B cell (primary cell): ENCODE results near the gene MYH7. TPM values are rescaled to one million over a fixed set of nuclear protein-coding genes. Genes with fewer than 3 reads are reported as not detected.

Experiments used
- ATAC-seq: fragments of 200-7000 bp; cut with Tn5 transposase; one replicate; pipeline ENCODE4 v1.10.0; 2021; ENCODE audit warnings: low read depth, mild to moderate bottlenecking, moderate number of reproducible peaks, moderate library complexity
- CTCF ChIA-PET: fragments of 350-600 bp; sonication (Branson Sonifier 250); formaldehyde crosslinking; loops from one replicate; lab custom pipeline; 2021; ENCODE audit warnings: antibody characterized with exemption, inconsistent platforms; lab: Charles Lee
- POLR2A ChIA-PET: fragments of 350-600 bp; sonication (Branson Sonifier 250); formaldehyde crosslinking; loops from one replicate; lab custom pipeline; 2021; ENCODE audit warnings: antibody characterized with exemption; lab: Charles Lee
- DNase-seq: peaks from one replicate; pipeline ENCODE4 v3.0.0; 2013
- H2AFZ ChIP-seq: 2 replicates; pipeline ENCODE4 v1.6.1; 2012; ENCODE audit warnings: mild to moderate bottlenecking, low read depth, low read length; ENCODE audit not compliant: insufficient read depth, poor library complexity, severe bottlenecking
- H3K27ac ChIP-seq, 2 donors: 1 replicate in 1 of 2; 2 replicates in 1 of 2; pipeline ENCODE4 v1.5.1; 2012 to 2013; ENCODE audit warnings: low read length in 2 of 2, mild to moderate bottlenecking in 2 of 2, moderate library complexity in 1 of 2
- H3K27me3 ChIP-seq, 4 experiments: fragments of 200-600 bp in 1 of 4; sonication (generic) in 1 of 4; replicated peaks in 1 of 4; 1 replicate in 2 of 4; 2 replicates in 2 of 4; pipeline versions ENCODE4 v1.6.1 to v1.7.0; 2013 to 2016; ENCODE audit warnings: low read length in 3 of 4, mild to moderate bottlenecking in 2 of 4, mixed read lengths in 1 of 4, moderate library complexity in 1 of 4; ENCODE audit not compliant: insufficient read depth in 4 of 4, control insufficient read depth in 3 of 4; ENCODE audit errors: control extremely low read depth in 1 of 4
- H3K36me3 ChIP-seq, 2 experiments: replicated peaks in 1 of 2; 1 replicate in 1 of 2; 2 replicates in 1 of 2; pipeline versions ENCODE4 v1.6.1 to v1.7.1; 2013; ENCODE audit warnings: low read length in 1 of 2; ENCODE audit not compliant: insufficient read depth in 2 of 2, control insufficient read depth in 1 of 2; ENCODE audit errors: control extremely low read depth in 1 of 2, extremely low read depth in 1 of 2
- H3K4me1 ChIP-seq, 2 donors: fragments of 200-600 bp in 1 of 2; sonication (generic) in 1 of 2; 1 replicate in 1 of 2; 2 replicates in 1 of 2; pipeline versions ENCODE4 v1.5.1 to v1.6.1; 2013 to 2017; ENCODE audit warnings: low read length in 2 of 2; ENCODE audit not compliant: control insufficient read depth in 2 of 2, insufficient read depth in 2 of 2
- H3K4me2 ChIP-seq: replicated peaks from 2 replicates; pipeline ENCODE3; 2012; ENCODE audit warnings: mild to moderate bottlenecking, low read depth, low read length; ENCODE audit not compliant: poor library complexity, severe bottlenecking
- H3K4me3 ChIP-seq, 5 experiments: fragments of 200-600 bp in 1 of 5; sonication (generic) in 1 of 5; 1 replicate in 3 of 5; 2 replicates in 2 of 5; pipeline versions ENCODE4 v1.5.1 to v1.7.0; 2011 to 2016; ENCODE audit warnings: low read length in 4 of 5, mild to moderate bottlenecking in 4 of 5, low read depth in 2 of 5, control low read depth in 1 of 5, moderate library complexity in 1 of 5; ENCODE audit not compliant: insufficient read depth in 1 of 5; ENCODE audit errors: control extremely low read depth in 1 of 5, extremely low read depth in 1 of 5
- H3K79me2 ChIP-seq: fragments of 200-600 bp; sonication (generic); one replicate; pipeline ENCODE4 v1.6.0; 2016; ENCODE audit warnings: low read length; ENCODE audit not compliant: control insufficient read depth, insufficient read depth
- H3K9ac ChIP-seq: fragments of 200-600 bp; sonication (generic); 2 replicates; pipeline ENCODE4 v1.6.1; 2017; ENCODE audit warnings: mild to moderate bottlenecking, low read length, moderate library complexity
- H3K9me3 ChIP-seq, 3 donors: one replicate each; pipeline versions ENCODE4 v1.6.1 to v1.7.1; 2013; ENCODE audit warnings: low read length in 2 of 3; ENCODE audit not compliant: control insufficient read depth in 2 of 3, insufficient read depth in 1 of 3; ENCODE audit errors: control extremely low read depth in 1 of 3
- H4K20me1 ChIP-seq: 2 replicates; pipeline ENCODE4 v1.6.0; 2012; ENCODE audit warnings: mild to moderate bottlenecking, low read length; ENCODE audit not compliant: insufficient read depth, control insufficient read depth, poor library complexity, severe bottlenecking
- H3K27ac Mint-ChIP-seq: one replicate; pipeline ENCODE4 v1.8.0; 2021; ENCODE audit warnings: mixed read lengths
- H3K27me3 Mint-ChIP-seq: one replicate; pipeline ENCODE4 v1.8.0; 2021; ENCODE audit warnings: mixed read lengths
- H3K4me1 Mint-ChIP-seq: one replicate; pipeline ENCODE4 v1.8.0; 2021; ENCODE audit warnings: mixed read lengths
- H3K4me3 Mint-ChIP-seq: one replicate; pipeline ENCODE4 v1.8.0; 2021; ENCODE audit warnings: mixed read lengths
- H3K9me3 Mint-ChIP-seq: one replicate; pipeline ENCODE4 v1.8.0; 2022; ENCODE audit warnings: mixed read lengths; ENCODE audit not compliant: insufficient read depth
- EZH2 ChIP-seq: IDR thresholded peaks from 2 replicates; pipeline ENCODE4 v1.6.1; 2012; ENCODE audit warnings: borderline replicate concordance, low read depth, mild to moderate bottlenecking, moderate library complexity, low read length; ENCODE audit not compliant: insufficient read depth, poor library complexity, severe bottlenecking
- WGBS: methylation state at CpG from one replicate; pipeline ENCODE4 v1.1.5; 2013; ENCODE audit warnings: missing lambda C conversion rate; ENCODE audit not compliant: insufficient coverage; 5-methylcytosine and 5-hydroxymethylcytosine counted together
- intact Hi-C: fragments of 100-400 bp; cut with micrococcal nuclease; formaldehyde crosslinking; loops from one replicate; pipeline ENCODE4 v1.10.0; 2022
- polyA plus RNA-seq: library from polyadenylated mRNA; depleted of rRNA; stranded (reverse); fragments of >200 nt; gene quantifications from 2 replicates; pipeline ENCODE4 v1.2.3, GENCODE V29; 2012
- total RNA-seq, 2 donors: library from RNA; stranded (reverse); fragments of 120-200 nt in 1 of 2; gene quantifications; 1 replicate in 1 of 2; 2 replicates in 1 of 2; pipeline versions ENCODE4 v1.2.3 to v1.2.4, GENCODE V29; 2013 to 2022
- TF ChIP-seq, protein P1 (sequence below): fragments of 200-600 bp; IDR thresholded peaks from one replicate; pipeline ENCODE4 v1.8.0; 2022; ENCODE audit warnings: antibody characterized with exemption, mild to moderate bottlenecking

The MYH7 gene
- total and polyA plus RNA-seq, 2 donors (not counting 1 experiment from before 2014, with no cell fraction given): not detected

DNA sequence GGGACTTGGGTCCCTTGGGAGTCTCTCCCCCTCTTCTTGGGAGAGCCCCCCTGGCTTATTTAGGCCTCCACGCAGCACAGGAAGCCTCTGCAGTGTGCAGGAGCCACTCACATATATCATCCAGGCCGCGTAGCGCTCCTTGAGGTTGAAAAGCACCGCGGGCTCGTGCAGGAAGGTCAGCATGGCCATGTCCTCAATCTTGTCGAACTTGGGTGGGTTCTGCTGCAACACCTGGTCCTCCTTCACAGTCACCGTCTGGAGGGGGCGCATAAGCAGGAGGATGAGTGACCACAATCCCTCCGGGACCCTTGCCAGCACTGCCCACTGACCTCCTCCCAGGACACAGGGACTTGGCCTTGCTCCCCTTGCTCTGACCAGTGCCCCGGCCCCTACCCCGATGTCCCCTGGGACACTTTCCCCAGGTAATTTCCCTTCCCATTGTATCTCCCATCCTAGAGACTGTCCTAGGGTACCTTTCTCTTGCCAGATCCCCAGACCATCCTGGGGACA lies 29.9 kb downstream of the MYH7 start:
- DNase-seq: no peak
- no peak overlapping the region for H3K4me3 Mint-ChIP-seq
- WGBS: 48% methylated on average over 13 of the region's 13 CpGs
- Histone ChIP-seq H3K79me2 (no peaks in the 10 kb centered on the region), H3K27me3 (peaks cover 0 to 44% (median 13%) of the 10 kb centered on the region in 4 experiments), H3K9ac (no peak overlapping the region), H3K27ac (no peak overlapping the region), H3K4me2 (no peak overlapping the region), H2AFZ (no peak overlapping the region), H3K9me3 (no peaks in the 10 kb centered on the region), H3K4me3 (no peak overlapping the region), H4K20me1 (no peaks in the 10 kb centered on the region), H3K36me3 (no peaks in the 10 kb centered on the region), H3K4me1 (peaks cover 4 to 12% of the 10 kb centered on the region in 2 donors)
- TF ChIP-seq, protein P1, sequence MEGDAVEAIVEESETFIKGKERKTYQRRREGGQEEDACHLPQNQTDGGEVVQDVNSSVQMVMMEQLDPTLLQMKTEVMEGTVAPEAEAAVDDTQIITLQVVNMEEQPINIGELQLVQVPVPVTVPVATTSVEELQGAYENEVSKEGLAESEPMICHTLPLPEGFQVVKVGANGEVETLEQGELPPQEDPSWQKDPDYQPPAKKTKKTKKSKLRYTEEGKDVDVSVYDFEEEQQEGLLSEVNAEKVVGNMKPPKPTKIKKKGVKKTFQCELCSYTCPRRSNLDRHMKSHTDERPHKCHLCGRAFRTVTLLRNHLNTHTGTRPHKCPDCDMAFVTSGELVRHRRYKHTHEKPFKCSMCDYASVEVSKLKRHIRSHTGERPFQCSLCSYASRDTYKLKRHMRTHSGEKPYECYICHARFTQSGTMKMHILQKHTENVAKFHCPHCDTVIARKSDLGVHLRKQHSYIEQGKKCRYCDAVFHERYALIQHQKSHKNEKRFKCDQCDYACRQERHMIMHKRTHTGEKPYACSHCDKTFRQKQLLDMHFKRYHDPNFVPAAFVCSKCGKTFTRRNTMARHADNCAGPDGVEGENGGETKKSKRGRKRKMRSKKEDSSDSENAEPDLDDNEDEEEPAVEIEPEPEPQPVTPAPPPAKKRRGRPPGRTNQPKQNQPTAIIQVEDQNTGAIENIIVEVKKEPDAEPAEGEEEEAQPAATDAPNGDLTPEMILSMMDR: no peak
- TF ChIP-seq EZH2: no peak
- no peak for ATAC-seq
- intact Hi-C loops: no loop called here
- H3K9me3 Mint-ChIP-seq: no peaks in the 10 kb centered on the region
- H3K27ac Mint-ChIP-seq: no peak overlapping the region
- CTCF ChIA-PET: no interaction called here
- peaks cover 18% of the 10 kb centered on the region for H3K4me1 Mint-ChIP-seq
- peaks cover 65% of the 10 kb centered on the region for H3K27me3 Mint-ChIP-seq
- POLR2A ChIA-PET: no interaction called here

DNA sequence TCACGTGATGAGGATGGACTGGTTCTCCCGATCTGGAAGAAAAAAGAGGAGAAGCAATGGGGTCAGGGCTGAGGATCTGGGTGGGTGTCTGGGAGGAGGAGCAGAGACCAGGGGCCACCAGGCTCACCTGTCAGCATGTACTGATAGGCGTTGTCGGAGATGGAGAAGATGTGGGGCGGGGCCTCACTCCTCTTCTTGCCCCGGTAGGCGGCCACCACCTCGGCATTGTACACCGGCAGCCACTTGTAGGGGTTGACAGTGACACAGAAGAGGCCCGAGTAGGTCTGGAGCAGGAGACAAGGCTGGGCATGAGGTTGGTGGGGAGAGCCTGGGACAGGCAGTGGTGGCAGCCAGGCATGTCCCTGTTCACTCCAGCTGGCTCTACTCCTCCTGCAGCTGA lies 30.4 kb downstream of the MYH7 start:
- ChIA-PET CTCF (no interaction called here), POLR2A (no interaction called here)
- H3K9me3 Mint-ChIP-seq: no peaks in the 10 kb centered on the region
- peaks cover 18% of the 10 kb centered on the region for H3K4me1 Mint-ChIP-seq
- no peak for TF ChIP-seq EZH2
- TF ChIP-seq, protein P1: no peak
- no peak overlapping the region for H3K4me3 Mint-ChIP-seq
- Histone ChIP-seq H3K79me2 (no peaks in the 10 kb centered on the region), H3K36me3 (no peaks in the 10 kb centered on the region), H4K20me1 (no peaks in the 10 kb centered on the region), H3K4me3 (no peak overlapping the region), H2AFZ (no peak overlapping the region), H3K9me3 (no peaks in the 10 kb centered on the region), H3K27ac (no peak overlapping the region), H3K9ac (no peak overlapping the region), H3K4me2 (no peak overlapping the region), H3K27me3 (peaks cover 0 to 42% (median 13%) of the 10 kb centered on the region in 4 experiments), H3K4me1 (peaks cover 4 to 12% of the 10 kb centered on the region in 2 donors)
- intact Hi-C loops: no loop called here
- H3K27ac Mint-ChIP-seq: no peak overlapping the region
- ATAC-seq (no peak), DNase-seq (no peak)
- H3K27me3 Mint-ChIP-seq: peaks cover 60% of the 10 kb centered on the region
- 88% methylated on average over 9 of the region's 10 CpGs for WGBS
